Measurements from ENCODE around the gene SLC25A23.
"Not testable (repeated sequence)": the region's sequence is repeated elsewhere in the genome, so short reads cannot be mapped to it uniquely, and the experiment has no call there.

Gene SLC25A23

DNA sequence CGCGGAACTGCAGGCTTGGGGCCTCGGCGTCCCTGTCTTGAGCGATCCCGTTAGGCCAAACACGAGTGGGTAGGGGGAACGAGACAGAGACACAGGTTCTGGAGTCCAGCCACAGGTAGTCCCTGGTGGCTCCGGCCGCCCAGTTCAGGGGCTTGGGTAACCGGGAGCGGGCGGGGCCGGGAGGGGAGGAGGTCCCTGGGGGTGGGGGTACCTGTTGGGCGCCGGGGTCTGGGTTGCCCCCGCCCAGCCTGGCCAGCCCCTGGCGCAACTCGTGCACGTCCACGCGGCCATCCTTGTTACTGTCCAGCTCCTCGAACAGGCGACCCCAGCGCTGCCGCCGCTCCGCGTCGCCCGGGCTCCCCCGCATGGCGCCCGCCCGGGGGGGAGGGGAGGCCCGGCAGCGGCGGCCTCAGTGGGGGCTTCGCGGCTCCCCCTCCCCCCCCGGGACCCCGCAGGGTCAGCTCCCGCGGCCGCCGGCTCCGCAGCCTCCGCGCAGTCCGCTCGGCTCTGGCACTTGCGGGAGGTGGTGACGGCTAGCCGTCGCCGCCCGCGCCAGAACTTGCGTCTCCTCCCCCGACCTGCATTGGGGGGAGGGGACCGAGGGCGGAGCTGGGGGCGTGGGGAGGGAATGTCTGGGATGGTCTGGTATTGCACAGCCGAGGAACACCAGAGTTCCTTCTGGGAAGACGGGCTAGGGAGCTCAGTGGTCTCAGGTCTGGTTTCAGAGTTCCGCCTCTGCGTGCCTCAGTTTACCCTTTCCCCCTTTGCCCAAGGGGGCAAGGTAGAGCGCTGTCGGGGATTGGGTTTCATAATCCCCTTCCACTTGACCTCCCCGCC is at the start of gene SLC25A23:
Gene SLC25A23, minus strand, starts transcription at position 531 of the 837 bp plus-strand sequence. Its CDS starts 164 bp downstream, at position 367.
- Histone ChIP-seq H3K27ac (ENCODE audit: poor library complexity, severe bottlenecking) (peak within 1 kb of the TSS; percentile 29), H3K4me1 (ENCODE audit: insufficient read depth, poor library complexity, severe bottlenecking) (no peaks in the 10 kb centered on the region), H3K36me3 (ENCODE audit: low read depth) (peaks cover 2% of the 10 kb centered on the region; the same call in 1 of the 2 replicates), H3K4me3 (ENCODE audit: severe bottlenecking) (peak within 1 kb of the TSS; percentile 48), H3K9me3 (ENCODE audit: severe bottlenecking) (no peaks in the 10 kb centered on the region), H3K27me3 (ENCODE audit: insufficient read depth, poor library complexity, severe bottlenecking) (no peaks in the 10 kb centered on the region)
- ATAC-seq (ENCODE audit: low read depth) (peak; percentile 45), DNase-seq (ENCODE audit: low spot score) (no peak)
- TF ChIP-seq, protein P1, sequence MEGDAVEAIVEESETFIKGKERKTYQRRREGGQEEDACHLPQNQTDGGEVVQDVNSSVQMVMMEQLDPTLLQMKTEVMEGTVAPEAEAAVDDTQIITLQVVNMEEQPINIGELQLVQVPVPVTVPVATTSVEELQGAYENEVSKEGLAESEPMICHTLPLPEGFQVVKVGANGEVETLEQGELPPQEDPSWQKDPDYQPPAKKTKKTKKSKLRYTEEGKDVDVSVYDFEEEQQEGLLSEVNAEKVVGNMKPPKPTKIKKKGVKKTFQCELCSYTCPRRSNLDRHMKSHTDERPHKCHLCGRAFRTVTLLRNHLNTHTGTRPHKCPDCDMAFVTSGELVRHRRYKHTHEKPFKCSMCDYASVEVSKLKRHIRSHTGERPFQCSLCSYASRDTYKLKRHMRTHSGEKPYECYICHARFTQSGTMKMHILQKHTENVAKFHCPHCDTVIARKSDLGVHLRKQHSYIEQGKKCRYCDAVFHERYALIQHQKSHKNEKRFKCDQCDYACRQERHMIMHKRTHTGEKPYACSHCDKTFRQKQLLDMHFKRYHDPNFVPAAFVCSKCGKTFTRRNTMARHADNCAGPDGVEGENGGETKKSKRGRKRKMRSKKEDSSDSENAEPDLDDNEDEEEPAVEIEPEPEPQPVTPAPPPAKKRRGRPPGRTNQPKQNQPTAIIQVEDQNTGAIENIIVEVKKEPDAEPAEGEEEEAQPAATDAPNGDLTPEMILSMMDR (IDR thresholded peaks at IDR 0.05; ENCODE audit: poor library complexity, severe bottlenecking): no peak

DNA sequence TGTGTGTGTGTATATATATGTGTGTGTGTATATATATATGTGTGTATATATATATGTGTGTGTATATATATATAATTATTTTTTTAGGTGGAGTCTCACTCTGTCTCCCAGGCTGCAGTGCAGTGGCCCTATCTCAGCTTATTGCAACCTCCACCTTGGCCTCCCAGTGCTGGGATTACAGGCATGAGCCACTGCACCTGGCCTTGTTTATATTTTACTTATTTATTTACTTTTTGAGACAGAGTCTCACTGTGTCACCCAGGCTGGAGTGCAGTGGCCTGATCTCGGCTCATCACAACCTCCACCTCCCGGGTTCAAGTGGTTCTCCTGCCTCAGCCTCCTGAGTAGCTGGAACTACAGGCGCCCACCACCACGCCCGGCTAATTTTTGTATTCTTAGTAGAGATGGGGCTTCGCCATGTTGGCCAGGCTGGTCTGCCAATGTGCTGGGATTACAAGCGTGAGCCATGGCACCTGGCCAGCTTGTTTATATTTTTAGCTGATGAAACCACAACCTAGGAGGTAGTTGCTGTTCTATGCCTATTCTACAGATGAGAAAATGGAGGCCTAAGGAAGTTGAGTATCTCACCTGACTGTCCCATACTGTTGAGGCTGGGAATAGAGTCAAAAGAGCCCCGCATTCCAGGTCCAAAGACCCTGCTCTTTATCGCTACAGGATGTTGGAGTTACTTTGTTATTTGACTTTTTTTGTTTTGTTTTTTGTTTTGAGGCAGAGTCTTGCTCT is 48.6 kb upstream of the SLC25A23 start:
- not testable (repeated sequence) for H3K36me3 ChIP-seq (ENCODE audit: low read depth); H3K4me1 ChIP-seq (ENCODE audit: insufficient read depth, poor library complexity, severe bottlenecking); H3K4me3 ChIP-seq (ENCODE audit: severe bottlenecking); H3K27ac ChIP-seq (ENCODE audit: poor library complexity, severe bottlenecking); ATAC-seq (ENCODE audit: low read depth); DNase-seq (ENCODE audit: low spot score); H3K27me3 ChIP-seq (ENCODE audit: insufficient read depth, poor library complexity, severe bottlenecking); H3K9me3 ChIP-seq (ENCODE audit: severe bottlenecking)

DNA sequence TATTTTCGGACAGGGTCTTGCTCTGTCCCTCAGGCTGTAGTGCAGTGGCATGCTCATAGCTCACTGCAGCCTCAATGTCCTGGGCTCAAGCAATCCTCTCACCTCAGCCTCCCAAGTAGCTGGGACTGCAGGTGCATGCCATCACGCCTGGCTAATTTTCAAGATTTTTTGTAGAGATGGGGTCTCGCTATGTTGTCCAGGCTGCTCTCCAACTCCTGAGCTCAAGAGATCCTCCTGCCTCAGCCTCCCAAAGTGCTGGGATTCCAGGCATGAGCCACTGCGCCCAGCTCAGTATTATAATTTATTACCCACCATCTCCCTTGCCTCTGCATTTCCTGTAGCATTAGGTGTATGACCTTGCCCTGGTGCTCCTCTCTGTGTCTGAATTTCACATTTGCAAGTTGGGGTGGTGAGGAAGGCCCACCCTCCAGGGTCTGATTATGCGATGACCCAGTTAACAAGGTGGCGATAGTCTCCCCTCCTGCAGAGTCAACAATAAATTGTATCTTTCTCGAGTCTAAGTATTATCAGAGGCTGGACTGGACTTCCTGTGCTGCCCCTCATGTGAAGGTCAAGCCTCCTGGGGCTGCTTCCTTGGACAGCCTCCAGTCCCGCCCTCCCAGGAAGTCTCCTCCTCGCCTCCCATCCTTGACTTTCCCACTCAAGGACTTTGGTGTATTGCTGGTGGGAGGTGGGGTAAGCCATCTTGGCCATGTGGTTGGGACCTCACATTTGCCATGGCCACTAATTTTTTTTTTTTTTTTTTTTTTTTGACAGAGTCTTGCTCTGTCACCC is 44.0 kb upstream of the SLC25A23 start:
- Histone ChIP-seq H3K27ac (ENCODE audit: poor library complexity, severe bottlenecking) (no peak overlapping the region), H3K27me3 (ENCODE audit: insufficient read depth, poor library complexity, severe bottlenecking) (peaks cover 18% of the 10 kb centered on the region), H3K9me3 (ENCODE audit: severe bottlenecking) (no peaks in the 10 kb centered on the region), H3K4me1 (ENCODE audit: insufficient read depth, poor library complexity, severe bottlenecking) (no peaks in the 10 kb centered on the region), H3K36me3 (ENCODE audit: low read depth) (no peaks in the 10 kb centered on the region), H3K4me3 (ENCODE audit: severe bottlenecking) (no peak overlapping the region)
- no peak for DNase-seq (ENCODE audit: low spot score)
- TF ChIP-seq, protein P1 (IDR thresholded peaks at IDR 0.05; ENCODE audit: poor library complexity, severe bottlenecking): no peak
- ATAC-seq (ENCODE audit: low read depth): no peak

DNA sequence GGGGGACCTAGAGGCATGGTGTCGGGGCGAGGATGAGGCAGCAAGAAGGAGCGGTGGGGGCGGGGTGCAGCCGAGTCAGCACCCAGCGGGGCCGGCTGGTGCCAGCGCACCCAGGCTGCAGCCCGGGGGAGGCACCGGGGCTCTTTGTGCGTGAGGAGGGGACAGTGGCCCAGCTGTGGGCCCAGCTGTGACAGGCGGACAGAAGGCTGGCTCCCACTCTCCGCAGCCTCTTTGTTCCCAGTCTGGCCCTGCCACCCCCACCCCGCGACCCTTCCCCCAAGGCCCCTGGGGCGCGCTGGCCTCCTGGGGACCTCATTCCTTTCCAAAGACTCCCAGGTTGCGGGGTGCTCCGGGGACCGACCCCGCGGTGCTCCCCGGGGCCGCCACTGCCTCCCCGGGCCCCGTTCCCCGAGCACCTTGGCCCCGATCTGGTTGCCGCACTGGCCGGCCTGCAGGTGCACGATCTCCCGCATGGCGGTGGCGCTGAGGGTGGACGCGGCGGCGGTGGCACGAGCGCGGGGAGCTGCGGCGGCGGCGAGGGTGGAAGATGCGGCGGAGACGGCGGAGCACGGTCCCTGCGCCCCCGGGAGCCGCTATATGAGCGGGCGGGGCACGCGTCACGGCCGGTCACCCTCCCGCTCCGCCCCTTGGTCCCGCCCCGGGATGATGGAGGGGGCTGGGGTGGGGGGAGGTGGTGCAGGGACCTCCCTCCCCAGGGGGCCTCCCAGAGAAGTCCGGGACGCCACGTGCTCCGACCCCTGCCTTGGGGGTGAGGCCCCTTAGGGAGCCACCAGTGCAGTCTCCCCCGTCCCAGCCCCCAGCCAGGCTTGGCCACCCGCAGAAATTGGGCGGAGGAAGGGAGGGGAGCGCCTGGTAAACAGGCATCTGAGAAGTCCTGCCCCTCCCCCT is 42.4 kb upstream of the SLC25A23 start, which contains the start of gene TUBB4A:
Gene TUBB4A, minus strand, starts transcription at position 570 of the 909 bp plus-strand sequence. Its CDS starts 97 bp downstream, at position 473.
- Histone ChIP-seq H3K4me1 (ENCODE audit: insufficient read depth, poor library complexity, severe bottlenecking) (no peaks in the 10 kb centered on the region), H3K27ac (ENCODE audit: poor library complexity, severe bottlenecking) (no peak within 1 kb of the TSS)
- no peak for DNase-seq (ENCODE audit: low spot score)

More for the DNA sequence above, 42.4 kb upstream of the SLC25A23 start, which contains the start of gene TUBB4A:
- Histone ChIP-seq H3K36me3 (ENCODE audit: low read depth) (no peaks in the 10 kb centered on the region), H3K9me3 (ENCODE audit: severe bottlenecking) (no peaks in the 10 kb centered on the region), H3K4me3 (ENCODE audit: severe bottlenecking) (peak within 1 kb of the TSS; percentile 30), H3K27me3 (ENCODE audit: insufficient read depth, poor library complexity, severe bottlenecking) (peaks cover 18% of the 10 kb centered on the region)
- no peak for ATAC-seq (ENCODE audit: low read depth)
- TF ChIP-seq, protein P1 (IDR thresholded peaks at IDR 0.05; ENCODE audit: poor library complexity, severe bottlenecking): no peak
